Small intestine (tissue), 7 donors: ENCODE measurements around the gene DSCAML1. TPM values are rescaled to one million over a fixed set of nuclear protein-coding genes. Genes with fewer than 3 reads are reported as not detected.

ENCODE experiments used
- DNase-seq, 2 donors: peaks; one replicate each; pipeline versions ENCODE4 v3.0.0 to v3.0.0-alpha.2; 2013
- FAIRE-seq: peaks from 2 replicates; lab custom pipeline; 2012; peaks lifted over from hg19 to GRCh38; lab: Jason Lieb, UNC
- H3K27ac ChIP-seq, 3 donors: one replicate each; pipeline ENCODE4 v1.5.1; 2013; ENCODE audit warnings: low read length in 2 of 3, mild to moderate bottlenecking in 2 of 3, control low read depth in 1 of 3, inconsistent platforms in 1 of 3, low read depth in 1 of 3, moderate library complexity in 1 of 3
- H3K27me3 ChIP-seq, 3 donors: one replicate each; pipeline ENCODE4 v1.6.1; 2013; ENCODE audit warnings: low read length in 3 of 3, inconsistent platforms in 1 of 3; ENCODE audit not compliant: control insufficient read depth in 3 of 3, insufficient read depth in 3 of 3
- H3K36me3 ChIP-seq, 3 donors: one replicate each; pipeline ENCODE4 v1.6.1; 2013; ENCODE audit warnings: low read length in 3 of 3, inconsistent platforms in 1 of 3, low read depth in 1 of 3, mild to moderate bottlenecking in 1 of 3, moderate library complexity in 1 of 3; ENCODE audit not compliant: control insufficient read depth in 3 of 3, insufficient read depth in 2 of 3
- H3K4me1 ChIP-seq, 3 donors: one replicate each; pipeline ENCODE4 v1.6.1; 2013; ENCODE audit warnings: low read length in 2 of 3, inconsistent platforms in 1 of 3, low read depth in 1 of 3, mild to moderate bottlenecking in 1 of 3, moderate library complexity in 1 of 3; ENCODE audit not compliant: control insufficient read depth in 3 of 3, insufficient read depth in 2 of 3
- H3K4me3 ChIP-seq, 3 donors: one replicate each; pipeline ENCODE4 v1.5.1; 2013; ENCODE audit warnings: low read length in 3 of 3, control low read depth in 1 of 3, inconsistent platforms in 1 of 3, low read depth in 1 of 3, mild to moderate bottlenecking in 1 of 3, moderate library complexity in 1 of 3
- H3K9me3 ChIP-seq, 2 donors: one replicate each; pipeline ENCODE4 v1.6.1; 2013; ENCODE audit warnings: low read depth in 1 of 2, low read length in 1 of 2; ENCODE audit not compliant: control insufficient read depth in 2 of 2, insufficient read depth in 1 of 2
- WGBS, 3 donors: extraction: QIAGEN DNeasy Blood & Tissue Kit; methylation state at CpG; one replicate each; pipeline ENCODE4 v1.1.7; 2013; 5-methylcytosine and 5-hydroxymethylcytosine counted together
- polyA plus RNA-seq, 4 donors: library from polyadenylated mRNA; stranded (reverse) in 3 of 4; unstranded in 1 of 4; fragments of 200-250 nt in 3 of 4; fragments of 120-200 nt in 1 of 4; gene quantifications; one replicate each; pipeline versions ENCODE4 v1.2.1 to v1.2.3, GENCODE V29; 2013
- donor health status: healthy with polysubstance abuse.
- donor health status: control.
- donor health status: control.
- donor health status: Bipolar disorder and iron deficiency.
- donor health status: healthy.

The DSCAML1 gene
- polyA plus RNA-seq, 4 donors, result under 0.01 to 3.3 (median 0.22) TPM; not detected in 1

GRCh38 chr11:117603932-117604331, 193.1 kb downstream of the DSCAML1 start:
- no peaks in the 10 kb centered on the region for H3K36me3 ChIP-seq
- H3K27ac ChIP-seq, result no peak overlapping the region
- WGBS, 3 donors, result 76 to 85% (median 78%) methylated on average over 5 of the region's 5 CpGs
- H3K4me3 ChIP-seq, result no peak overlapping the region
- H3K9me3 ChIP-seq, result no peaks in the 10 kb centered on the region
- H3K27me3 ChIP-seq, result peaks cover 0 to 14% (median 0%) of the 10 kb centered on the region in 3 donors
- DNase-seq (no peak), FAIRE-seq (no peak)
- no peaks in the 10 kb centered on the region for H3K4me1 ChIP-seq

DNA sequence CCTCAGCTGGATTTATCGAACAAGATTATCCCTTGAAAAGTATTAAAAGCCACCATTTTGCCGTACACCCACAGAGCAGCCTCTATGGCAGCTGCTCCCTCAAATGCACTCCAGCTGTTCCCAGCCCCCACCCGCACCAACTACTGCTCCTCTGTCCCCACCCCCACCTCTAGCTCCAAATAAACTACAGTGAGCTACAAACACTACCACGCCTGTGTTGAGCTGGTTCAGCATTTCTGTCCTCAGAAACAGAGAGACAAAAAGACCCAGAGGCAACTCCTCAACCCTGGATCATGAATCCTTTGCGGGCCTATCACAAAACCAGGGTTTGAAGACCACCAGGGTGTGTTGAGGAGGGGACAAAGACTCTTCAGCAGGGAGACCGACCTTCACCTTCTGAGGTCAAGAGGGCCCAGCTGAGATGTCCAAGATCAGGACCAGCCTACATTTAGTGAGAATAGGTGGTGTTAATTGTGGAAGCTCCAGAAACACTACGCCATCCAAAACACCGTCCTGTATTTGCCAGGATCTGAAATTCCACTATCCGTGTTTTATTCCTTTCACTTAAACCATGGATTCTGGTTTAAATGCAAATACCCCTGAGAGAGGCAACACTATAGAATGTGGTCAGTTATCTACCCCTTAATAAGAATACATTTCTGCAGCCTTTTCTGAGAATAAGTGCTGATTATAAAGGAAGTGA, 195.9 kb downstream of the DSCAML1 start:
- Histone ChIP-seq H3K4me1 (no peaks in the 10 kb centered on the region), H3K27me3 (peaks cover 0 to 18% (median 0%) of the 10 kb centered on the region in 3 donors), H3K9me3 (no peaks in the 10 kb centered on the region), H3K27ac (no peak overlapping the region), H3K36me3 (no peaks in the 10 kb centered on the region), H3K4me3 (no peak overlapping the region)
- WGBS, 3 donors, result 74 to 84% (median 83%) methylated on average over 9 of the region's 9 CpGs
- no peak for DNase-seq
- no peak for FAIRE-seq

- FAIRE-seq (no peak), DNase-seq (no peak)
- WGBS, 3 donors, result 50 to 56% (median 53%) methylated on average over 9 to 10 of the region's 10 CpGs
Observed at GRCh38 chr11:117600234-117600783, 196.7 kb downstream of the DSCAML1 start.

GRCh38 chr11:117597071-117597470, 199.9 kb downstream of the DSCAML1 start:
- WGBS, 3 donors, result 43 to 47% (median 44%) methylated on average over 7 of the region's 7 CpGs
- Histone ChIP-seq H3K36me3 (no peaks in the 10 kb centered on the region), H3K9me3 (no peaks in the 10 kb centered on the region), H3K27ac (no peak overlapping the region), H3K4me1 (no peaks in the 10 kb centered on the region), H3K4me3 (no peak overlapping the region), H3K27me3 (peaks cover 0 to 15% (median 2%) of the 10 kb centered on the region in 3 donors)
- FAIRE-seq, result no peak
- DNase-seq, result peak; percentile 7 to 78

More at GRCh38 chr11:117600234-117600783, 196.7 kb downstream of the DSCAML1 start:
- H3K36me3 ChIP-seq, result no peaks in the 10 kb centered on the region
- peaks cover 0 to 18% (median 0%) of the 10 kb centered on the region in 3 donors for H3K27me3 ChIP-seq
- H3K9me3 ChIP-seq, result no peaks in the 10 kb centered on the region
- no peaks in the 10 kb centered on the region for H3K4me1 ChIP-seq
- no peak overlapping the region for H3K4me3 ChIP-seq
- no peak overlapping the region for H3K27ac ChIP-seq

- FAIRE-seq (no peak), DNase-seq (no peak)
- no peaks in the 10 kb centered on the region for H3K4me1 ChIP-seq
- no peaks in the 10 kb centered on the region for H3K9me3 ChIP-seq
- WGBS, 3 donors, result 22 to 40% (median 36%) methylated on average over 6 of the region's 6 CpGs
- H3K36me3 ChIP-seq, result no peaks in the 10 kb centered on the region
- H3K27ac ChIP-seq, result no peak overlapping the region
- H3K4me3 ChIP-seq, result no peak overlapping the region
- peaks cover 0 to 15% (median 2%) of the 10 kb centered on the region in 3 donors for H3K27me3 ChIP-seq
Observed at GRCh38 chr11:117595440-117595839, 201.6 kb downstream of the DSCAML1 start.

DNA sequence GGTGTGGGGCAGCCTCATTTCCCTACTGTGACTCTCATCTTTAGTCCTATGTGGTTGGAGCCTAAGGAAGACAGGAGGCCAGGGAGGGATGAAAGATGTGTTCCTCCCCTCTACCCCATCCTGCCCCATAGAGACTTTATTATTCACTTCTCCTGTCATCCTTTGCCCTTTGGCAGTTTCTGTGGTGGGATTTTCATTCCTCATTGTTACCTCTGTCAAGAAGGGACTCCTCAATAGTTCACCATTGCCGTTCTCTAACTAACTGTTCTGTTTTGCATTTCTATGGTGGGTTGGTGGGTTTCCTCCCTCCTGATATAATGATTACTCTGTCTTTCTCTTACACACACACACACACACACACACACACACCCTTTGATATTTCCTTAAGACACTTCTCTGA, 202.3 kb downstream of the DSCAML1 start:
- Histone ChIP-seq H3K27ac (no peak overlapping the region), H3K4me3 (no peak overlapping the region), H3K36me3 (no peaks in the 10 kb centered on the region), H3K4me1 (no peaks in the 10 kb centered on the region), H3K27me3 (peaks cover 0 to 9% (median 2%) of the 10 kb centered on the region in 3 donors), H3K9me3 (no peaks in the 10 kb centered on the region)
- 65 to 79% (median 67%) methylated on average over 1 of the region's 1 CpG for WGBS, 3 donors
- FAIRE-seq (no peak), DNase-seq (no peak)

DNA sequence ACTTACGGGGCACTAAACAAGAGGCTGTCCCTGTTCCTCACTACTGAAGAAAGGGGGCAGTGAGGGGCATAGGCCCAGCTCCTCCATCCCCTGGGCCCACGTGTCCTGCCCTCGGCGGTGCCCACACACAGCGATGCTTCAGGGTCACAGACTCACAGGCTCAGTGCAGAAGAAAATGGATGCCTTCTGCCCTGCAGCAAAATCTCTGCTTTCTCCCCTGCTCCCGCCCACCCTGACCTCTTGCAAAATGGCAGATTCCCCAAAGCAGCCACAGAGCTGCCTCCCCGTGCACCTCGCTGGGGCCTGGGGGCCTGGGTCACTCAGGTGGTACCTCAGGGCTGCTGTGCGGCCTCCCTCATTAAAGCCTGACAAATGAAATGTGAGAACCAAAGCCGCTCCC, 204.0 kb downstream of the DSCAML1 start:
- no peaks in the 10 kb centered on the region for H3K4me1 ChIP-seq
- WGBS, 3 donors, result 78 to 84% (median 82%) methylated on average over 10 of the region's 10 CpGs
- no peak overlapping the region for H3K4me3 ChIP-seq
- H3K27me3 ChIP-seq, result peaks cover under 1 to 12% (median 2%) of the 10 kb centered on the region in 3 donors
- no peaks in the 10 kb centered on the region for H3K36me3 ChIP-seq
- H3K9me3 ChIP-seq, result no peaks in the 10 kb centered on the region
- no peak overlapping the region for H3K27ac ChIP-seq
- DNase-seq (no peak), FAIRE-seq (no peak)

DNA sequence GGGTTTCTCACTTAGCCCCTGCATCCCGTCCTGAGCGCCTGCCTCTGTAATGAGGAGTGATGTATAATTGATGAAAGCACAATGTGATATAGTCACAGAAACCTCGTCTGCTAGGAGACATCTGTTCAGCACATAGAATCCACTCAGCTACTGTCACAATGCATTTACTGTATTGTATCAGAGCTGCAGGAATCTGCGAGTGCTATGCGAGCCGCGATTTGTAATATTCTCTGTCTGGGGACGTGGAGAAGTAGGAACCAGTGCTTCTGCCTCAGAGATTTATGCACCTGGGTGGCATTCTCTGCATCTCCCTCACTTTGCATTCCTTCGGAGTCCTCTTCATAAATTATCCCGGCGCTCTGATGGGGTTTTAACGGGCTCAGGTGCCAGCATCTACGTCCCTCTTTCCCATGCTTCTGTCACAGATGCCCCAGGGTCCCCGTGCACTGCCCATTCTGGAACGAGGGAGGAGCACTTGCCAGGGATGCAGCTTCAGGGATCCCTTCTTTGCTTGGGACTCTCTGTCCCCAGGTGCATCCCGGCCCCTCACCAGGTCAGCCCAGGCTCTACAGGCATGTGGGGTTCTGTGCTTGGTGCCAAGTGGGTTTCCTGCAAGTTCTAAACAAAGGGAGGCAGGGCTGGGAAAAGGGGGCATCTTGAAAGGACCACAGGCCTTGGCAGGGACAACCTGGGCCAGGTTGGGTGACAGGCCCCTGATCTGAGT, 205.5 kb downstream of the DSCAML1 start:
- 78 to 84% (median 79%) methylated on average over 16 of the region's 16 CpGs for WGBS, 3 donors

More for the DNA sequence above, 205.5 kb downstream of the DSCAML1 start:
- H3K4me1 ChIP-seq, result no peaks in the 10 kb centered on the region
- no peak overlapping the region for H3K27ac ChIP-seq
- no peaks in the 10 kb centered on the region for H3K36me3 ChIP-seq
- no peak overlapping the region for H3K4me3 ChIP-seq
- H3K27me3 ChIP-seq, result peaks cover 2 to 17% (median 3%) of the 10 kb centered on the region in 3 donors
- FAIRE-seq (no peak), DNase-seq (no peak)
- no peaks in the 10 kb centered on the region for H3K9me3 ChIP-seq
